Mesenteric fat pad (tissue), 1 donor: ENCODE data around the gene SENP5. TPM values are rescaled to one million over a fixed set of nuclear protein-coding genes. Genes with fewer than 3 reads are reported as not detected.

Experiments used
- DNase-seq: peaks from one replicate; pipeline ENCODE4 v3.0.0-alpha.2; 2020; ENCODE audit warnings: low spot score
- total RNA-seq: library from RNA; stranded (reverse); fragmentation: NEBNext Ultra II Directional; extraction: Animal tissue kit (Norgen Biotek cat#: 25700); gene quantifications from one replicate; pipeline ENCODE4 v1.2.1, GENCODE V29; 2021
- donor health status: DM: yes; HTN: yes; CAD: no.

Gene SENP5
- total RNA-seq, 1 donor from 2014 or later = 38.2 TPM

- DNase-seq = peak; percentile 85
Measured at GRCh38 chr3:196968233-196969133, 100.8 kb downstream of the SENP5 start, which contains the start of gene PIGZ. Gene PIGZ (minus strand): TSS chr3:196968833. CDS start chr3:196952031, 16,802 bp downstream.

- peak; percentile 88 for DNase-seq
Measured at GRCh38 chr3:196969134-196969659, 101.5 kb downstream of the SENP5 start.

DNA sequence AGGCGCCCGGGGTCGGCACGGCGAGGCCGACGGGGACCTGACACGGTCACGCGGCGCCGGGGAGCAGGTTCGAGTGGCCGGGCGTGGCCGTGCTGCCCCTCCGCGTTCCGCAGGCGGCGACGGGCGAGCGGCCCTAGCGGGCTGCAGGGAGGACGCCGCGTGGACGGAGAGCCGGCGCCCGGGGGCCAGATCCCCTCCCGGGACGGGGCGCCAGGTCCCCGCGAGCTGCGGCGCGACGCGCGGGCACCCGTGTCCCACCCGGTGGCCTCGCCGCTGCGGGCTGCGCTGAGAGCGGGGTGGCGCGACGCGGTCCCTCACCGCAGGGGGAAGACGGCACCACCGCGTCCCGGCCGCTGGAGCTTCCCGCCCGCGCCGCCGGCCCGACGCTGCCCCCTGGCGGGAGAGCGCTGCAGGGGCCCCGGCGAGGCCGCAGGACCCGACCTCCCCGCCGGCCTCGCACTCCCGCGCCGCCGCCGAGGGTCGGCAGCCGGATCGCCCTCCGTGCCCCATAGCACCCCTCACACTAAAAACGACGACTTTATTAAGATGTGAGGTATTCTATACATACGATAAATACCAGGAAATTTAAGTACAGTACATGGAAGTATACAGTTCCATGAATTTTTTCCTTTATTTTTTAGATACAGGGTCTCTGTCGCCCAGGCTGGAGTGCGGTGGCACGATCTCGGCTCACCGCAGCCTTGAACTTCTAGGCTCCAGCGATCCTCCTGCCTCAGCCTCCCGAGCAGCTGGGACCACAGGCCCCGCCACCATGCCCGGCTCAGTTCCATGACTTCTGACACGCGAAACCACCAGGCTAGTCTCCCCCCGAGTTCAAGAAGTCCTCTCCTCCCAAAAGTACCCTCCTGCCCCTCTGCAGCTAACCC, 102.2 kb downstream of the SENP5 start:
- peak; percentile 92 for DNase-seq

DNA sequence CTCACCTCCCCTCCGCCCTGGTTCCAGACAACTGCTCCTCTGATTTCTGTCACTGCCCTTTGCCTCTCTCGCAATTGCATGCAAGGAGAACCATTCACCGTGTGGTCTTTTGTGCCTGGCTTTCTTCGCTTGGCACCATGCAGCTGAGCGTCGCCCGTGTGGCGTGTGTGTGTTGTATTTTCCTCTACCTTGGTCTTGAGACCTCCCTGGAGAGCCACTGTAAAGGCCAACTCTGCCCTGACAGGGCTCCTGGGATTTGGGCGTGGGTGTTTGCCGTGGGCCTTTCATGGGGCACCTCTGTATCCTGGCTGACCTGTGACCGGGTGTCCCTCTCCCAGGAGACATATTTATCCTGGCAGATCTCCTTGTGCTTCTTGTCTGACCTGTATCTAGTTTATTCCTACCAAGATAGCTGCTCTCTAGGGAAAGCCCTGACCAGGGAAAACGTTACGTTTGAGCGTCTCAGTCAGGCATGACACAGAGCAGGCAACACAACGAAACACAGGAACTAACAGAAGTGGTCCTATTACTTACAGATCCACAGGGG, 102.9 kb downstream of the SENP5 start:
- peak; percentile 86 for DNase-seq

DNA sequence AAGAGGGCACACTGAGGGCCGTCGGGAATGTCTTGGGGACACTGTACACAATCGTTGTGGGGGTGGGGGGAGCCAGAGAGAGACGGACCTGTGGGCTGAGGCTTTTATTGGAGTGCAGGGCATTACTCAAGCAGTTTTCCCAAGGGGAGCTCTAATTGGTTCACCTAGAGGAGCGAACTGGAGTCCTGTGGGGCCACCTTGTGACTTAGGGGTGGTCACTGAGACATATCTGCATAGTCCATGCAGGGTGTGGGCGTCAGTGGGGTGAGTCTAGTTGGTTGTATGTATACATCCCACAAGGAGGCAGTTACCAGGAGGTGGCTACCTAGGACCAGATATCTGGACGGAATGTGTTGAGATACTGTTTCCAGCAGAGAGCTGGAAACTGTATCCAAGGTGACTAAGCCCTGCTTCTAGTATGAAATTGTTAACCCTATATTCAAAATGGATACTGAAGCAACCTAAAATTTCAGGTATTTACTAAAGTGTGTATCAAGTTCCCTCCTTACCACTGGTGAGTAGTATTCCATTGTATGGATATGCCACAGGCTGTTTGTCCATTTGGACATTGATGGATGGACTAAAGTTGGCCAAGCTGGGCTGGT, 103.5 kb downstream of the SENP5 start:
- DNase-seq = peak; percentile 73

- peak; percentile 14 for DNase-seq
Measured at GRCh38 chr3:196974661-196975060, 106.9 kb downstream of the SENP5 start.

GRCh38 chr3:196975349-196975748, 107.6 kb downstream of the SENP5 start:
- peak; percentile 60 for DNase-seq

GRCh38 chr3:196976941-196977340, 109.2 kb downstream of the SENP5 start:
- DNase-seq = peak; percentile 80

- DNase-seq = peak; percentile 51
Measured at GRCh38 chr3:196979545-196979944, 111.8 kb downstream of the SENP5 start.

DNA sequence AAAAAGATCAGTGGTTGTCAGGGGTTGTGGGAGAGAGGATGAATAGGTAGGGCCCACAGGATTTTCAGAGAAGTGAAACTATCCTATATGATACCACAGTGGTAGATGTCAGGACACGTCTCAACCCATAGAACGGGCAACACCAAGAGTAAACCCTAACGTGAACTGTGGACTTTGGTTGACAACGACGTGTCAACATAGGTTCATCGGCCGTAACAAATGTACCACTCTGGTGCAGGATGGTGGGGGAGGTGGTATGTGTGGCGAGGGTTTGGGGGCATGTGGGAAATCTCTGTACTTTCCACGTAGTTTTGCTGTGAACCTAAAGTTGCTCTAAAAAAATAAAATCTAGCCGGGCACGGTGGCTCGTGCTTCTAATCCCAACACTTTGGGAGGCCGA, 113.9 kb downstream of the SENP5 start:
- DNase-seq = no peak

GRCh38 chr3:196983186-196983585, 115.5 kb downstream of the SENP5 start:
- DNase-seq = no peak

Other genes with a start within 250 kb of the SENP5 start
- 20.7 TPM for gene NRROS, start 228.2 kb upstream of the SENP5 start, total RNA-seq
- gene CEP19, start 155.7 kb upstream of the SENP5 start, total RNA-seq = 1.3 TPM
- 20.7 TPM for gene PIGX, start 155.5 kb upstream of the SENP5 start, total RNA-seq
- 105 TPM for gene PAK2, start 128.1 kb upstream of the SENP5 start, total RNA-seq
- gene NCBP2, start 74.6 kb downstream of the SENP5 start, total RNA-seq = 55.9 TPM
- 10.2 TPM for gene PIGZ, start 100.9 kb downstream of the SENP5 start, total RNA-seq
- gene MELTF, start 161.9 kb downstream of the SENP5 start, total RNA-seq = 28.2 TPM